Measurements from ENCODE around the gene CTNNB1. TPM values are rescaled to one million over a fixed set of nuclear protein-coding genes. Genes with fewer than 3 reads are reported as not detected.

Gene CTNNB1
- total and polyA plus RNA-seq, 9 donors: 169 to 495 (median 404) TPM

GRCh38 chr3:41167722-41168497 lies 31.4 kb upstream of the CTNNB1 start:
- Histone ChIP-seq H3K4me3 (no peak overlapping the region), H3K27ac (no peak overlapping the region), H3K36me3 (no peaks in the 10 kb centered on the region), H3K9me3 (no peaks in the 10 kb centered on the region), H3K4me1 (ENCODE audit: insufficient read depth) (no peaks in the 10 kb centered on the region), H3K27me3 (no peaks in the 10 kb centered on the region)
- intact Hi-C loops (cut with DNase I): no loop called here
- 79 to 87% (median 82%) methylated on average over 8 of the region's 8 CpGs for WGBS, 3 donors
- no peak for DNase-seq
- TF ChIP-seq EP300 (IDR thresholded peaks at IDR 0.05) (no peak), POLR2A (IDR thresholded peaks at IDR 0.05) (no peak)

DNA sequence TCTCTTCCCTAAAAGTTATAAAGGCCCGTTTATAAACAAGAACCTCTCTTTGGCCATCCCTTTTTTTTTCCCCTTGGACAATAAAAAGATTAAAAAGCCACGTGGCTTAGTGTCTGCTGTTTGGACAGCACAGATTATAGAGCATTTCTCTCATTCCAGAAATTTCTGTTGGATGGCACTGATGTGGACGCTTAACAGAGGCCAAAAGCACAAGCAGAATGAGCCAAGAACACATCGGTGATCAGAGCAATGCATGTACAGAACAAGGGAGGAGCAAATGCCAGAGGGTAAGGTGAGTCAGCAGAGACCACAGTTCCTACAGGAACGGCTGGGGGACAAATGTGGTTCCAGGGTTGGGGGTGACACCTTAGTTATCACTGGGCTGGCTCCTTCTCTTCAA lies 30.3 kb upstream of the CTNNB1 start:
- Histone ChIP-seq H3K27me3 (no peaks in the 10 kb centered on the region), H3K9me3 (no peaks in the 10 kb centered on the region), H3K27ac (no peak overlapping the region), H3K4me1 (ENCODE audit: insufficient read depth) (no peaks in the 10 kb centered on the region), H3K4me3 (no peak overlapping the region), H3K36me3 (no peaks in the 10 kb centered on the region)
- intact Hi-C loops (cut with DNase I): no loop called here
- TF ChIP-seq EP300 (IDR thresholded peaks at IDR 0.05) (no peak), POLR2A (IDR thresholded peaks at IDR 0.05) (no peak), CTCF (IDR thresholded peaks at IDR 0.05) (no peak)
- no peak for DNase-seq
- WGBS, 3 donors: 17 to 32% (median 25%) methylated on average over 5 of the region's 5 CpGs

DNA sequence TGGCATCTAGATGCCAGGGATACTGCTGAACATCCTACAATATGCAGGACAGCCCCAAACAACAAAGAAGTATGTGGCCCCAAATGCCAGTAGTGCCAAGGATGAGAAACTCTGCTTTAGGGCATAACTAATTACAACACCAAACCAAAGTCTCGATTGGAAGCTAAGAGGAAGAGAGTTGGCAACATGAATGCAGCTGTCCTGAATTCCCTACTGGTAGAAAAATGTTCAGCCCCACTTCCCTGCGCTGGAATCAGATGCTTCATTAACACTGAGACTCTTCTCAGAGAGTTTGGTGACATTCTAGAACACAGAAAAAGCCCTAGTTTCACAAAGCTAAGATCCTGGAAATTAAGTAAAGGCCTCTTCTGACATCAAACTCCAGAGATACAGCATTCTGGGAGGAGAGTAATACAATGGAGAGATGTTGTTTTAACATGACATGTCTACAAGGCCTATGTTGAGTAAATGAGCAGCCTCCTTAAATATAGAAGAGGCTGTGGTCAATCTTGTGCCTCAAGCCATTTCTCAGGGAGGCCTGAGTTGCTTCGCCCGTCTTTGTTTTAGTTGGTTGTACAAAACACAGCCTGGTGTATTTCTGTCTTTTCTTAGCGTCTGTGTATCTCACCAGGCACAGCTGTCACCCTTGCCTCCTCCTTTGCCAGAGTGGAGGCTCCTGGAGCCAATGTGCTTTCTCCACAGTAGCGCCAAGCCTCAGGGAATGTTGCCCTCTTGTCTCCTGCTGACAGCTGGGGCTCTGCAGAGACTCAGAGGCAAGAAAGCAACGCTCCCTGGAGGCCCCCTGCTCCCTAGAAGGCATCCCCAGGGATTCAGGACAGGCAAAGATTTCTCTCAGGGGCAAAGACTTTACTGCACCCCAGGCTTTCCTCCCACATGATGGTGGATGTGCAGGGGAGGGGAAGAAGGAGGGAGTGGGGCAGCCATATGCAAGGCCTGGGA lies 25.1 kb upstream of the CTNNB1 start:
- Histone ChIP-seq H3K27me3 (no peaks in the 10 kb centered on the region), H3K9me3 (no peaks in the 10 kb centered on the region), H3K4me1 (ENCODE audit: insufficient read depth) (peaks cover 3% of the 10 kb centered on the region), H3K4me3 (no peak overlapping the region), H3K27ac (no peak overlapping the region), H3K36me3 (no peaks in the 10 kb centered on the region)
- no peak for DNase-seq
- intact Hi-C loops (cut with DNase I): no loop called here
- TF ChIP-seq EP300 (IDR thresholded peaks at IDR 0.05): no peak
- no peak for TF ChIP-seq POLR2A (IDR thresholded peaks at IDR 0.05)
- no peak for TF ChIP-seq CTCF (IDR thresholded peaks at IDR 0.05)
- WGBS, 3 donors: 71 to 81% (median 80%) methylated on average over 7 of the region's 7 CpGs

GRCh38 chr3:41175365-41175764 lies 23.9 kb upstream of the CTNNB1 start:
- Histone ChIP-seq H3K27me3 (no peaks in the 10 kb centered on the region), H3K27ac (no peak overlapping the region), H3K9me3 (no peaks in the 10 kb centered on the region), H3K4me1 (ENCODE audit: insufficient read depth) (peaks cover 3% of the 10 kb centered on the region), H3K36me3 (no peaks in the 10 kb centered on the region), H3K4me3 (no peak overlapping the region)
- 57 to 94% (median 80%) methylated on average over 1 of the region's 1 CpG for WGBS, 3 donors
- intact Hi-C loops (cut with DNase I): no loop called here
- DNase-seq: no peak
- TF ChIP-seq EP300 (IDR thresholded peaks at IDR 0.05): no peak
- TF ChIP-seq CTCF (IDR thresholded peaks at IDR 0.05): no peak
- TF ChIP-seq POLR2A (IDR thresholded peaks at IDR 0.05): no peak

Measured in ovary (tissue), 9 donors.